H1 (cell line): ENCODE results near the gene GLRX. TPM values are rescaled to one million over a fixed set of nuclear protein-coding genes. Genes with fewer than 3 reads are reported as not detected.

Source experiments
- CHD7 ChIP-seq: fragments of 300-600 bp; sonication (generic); IDR thresholded peaks from 2 replicates; pipeline ENCODE4 v1.7.1; 2012; ENCODE audit warnings: low read length, moderate library complexity, mild to moderate bottlenecking, inconsistent platforms; ENCODE audit not compliant: insufficient replicate concordance
- TCF12 ChIP-seq: IDR thresholded peaks from 2 replicates; pipeline ENCODE4 v1.6.1; 2011; ENCODE audit warnings: low read depth, mild to moderate bottlenecking, low read length
- polyA plus RNA-seq, 7 experiments: library from polyadenylated mRNA; depleted of rRNA in 3 of 7; stranded (reverse) in 5 of 7; unstranded in 2 of 7; fragments of >200 nt in 5 of 7; fragments of 200-250 nt in 2 of 7; gene quantifications; 1 replicate in 5 of 7; 2 replicates in 1 of 7; 4 replicates in 1 of 7; pipeline versions ENCODE4 v1.2.1 to v1.2.3, GENCODE V29; 2011 to 2013; ENCODE audit warnings: missing spikeins in 2 of 7, mixed read lengths in 2 of 7
- total RNA-seq: library from RNA; stranded (reverse); fragmentation: NEBNext Ultra II Directional; extraction: Animal tissue kit (Norgen Biotek cat#: 25700); gene quantifications from 2 replicates; pipeline ENCODE4 v1.2.1, GENCODE V29; 2021

Gene GLRX
- total and polyA plus RNA-seq, 2 of the 8 experiments (the other 6 are each of a cell fraction or from before 2014, with no cell fraction given) = 22.9 to 31.2 TPM

GRCh38 chr5:95853490-95853889, 31.0 kb upstream of the GLRX start (continued):
- TF ChIP-seq CHD7 (no peak), TCF12 (no peak)
- TF ChIP-seq, all 59 proteins: peak for 0
